Measurements from ENCODE around the gene C3orf49.
A peak's percentile ranks its signal among the peaks of the same experiment; 100 is the strongest.

The C3orf49 gene

GRCh38 chr3:63864008-63864964 is 45.2 kb downstream of the C3orf49 start:
- Histone ChIP-seq H3K9me3 (ENCODE audit: control insufficient read depth, insufficient read depth, low read length) (no peaks in the 10 kb centered on the region), H3K36me3 (ENCODE audit: control insufficient read depth, insufficient read depth, low read length) (no peaks in the 10 kb centered on the region), H3K27me3 (ENCODE audit: control insufficient read depth, insufficient read depth, low read length) (no peaks in the 10 kb centered on the region), H3K4me1 (ENCODE audit: control insufficient read depth, insufficient read depth, low read length) (peaks cover 4% of the 10 kb centered on the region; the same call in 1 of the 2 replicates), H3K4me3 (ENCODE audit: low read length) (peak overlapping the region; percentile 94), H3K27ac (ENCODE audit: low read length) (no peak overlapping the region)
- no peak for DNase-seq (ENCODE audit: low read depth, low spot score)
- WGBS (ENCODE audit: insufficient coverage, insufficient read length), result no CpG with 5 or more reads among the region's 93 CpGs

GRCh38 chr3:63864965-63865327 is 45.8 kb downstream of the C3orf49 start:
- H3K27me3 ChIP-seq (ENCODE audit: control insufficient read depth, insufficient read depth, low read length), result no peaks in the 10 kb centered on the region
- no peak overlapping the region for H3K27ac ChIP-seq (ENCODE audit: low read length)
- no peak for DNase-seq (ENCODE audit: low read depth, low spot score)
- H3K36me3 ChIP-seq (ENCODE audit: control insufficient read depth, insufficient read depth, low read length), result no peaks in the 10 kb centered on the region
- H3K4me3 ChIP-seq (ENCODE audit: low read length), result peak overlapping the region; percentile 94; the same call in 1 of the 2 replicates
- peaks cover 4% of the 10 kb centered on the region; the same call in 1 of the 2 replicates for H3K4me1 ChIP-seq (ENCODE audit: control insufficient read depth, insufficient read depth, low read length)
- no peaks in the 10 kb centered on the region for H3K9me3 ChIP-seq (ENCODE audit: control insufficient read depth, insufficient read depth, low read length)
- no CpG with 5 or more reads among the region's 3 CpGs for WGBS (ENCODE audit: insufficient coverage, insufficient read length)

GRCh38 chr3:63867225-63867624 is 48.1 kb downstream of the C3orf49 start:
- H3K9me3 ChIP-seq (ENCODE audit: control insufficient read depth, insufficient read depth, low read length), result no peaks in the 10 kb centered on the region
- no peaks in the 10 kb centered on the region for H3K36me3 ChIP-seq (ENCODE audit: control insufficient read depth, insufficient read depth, low read length)
- WGBS (ENCODE audit: insufficient coverage, insufficient read length), result no CpG with 5 or more reads among the region's 1 CpG
- no peak for DNase-seq (ENCODE audit: low read depth, low spot score)
- H3K27ac ChIP-seq (ENCODE audit: low read length), result no peak overlapping the region
- H3K27me3 ChIP-seq (ENCODE audit: control insufficient read depth, insufficient read depth, low read length), result no peaks in the 10 kb centered on the region
- peaks cover 2% of the 10 kb centered on the region; the same call in 1 of the 2 replicates for H3K4me1 ChIP-seq (ENCODE audit: control insufficient read depth, insufficient read depth, low read length)
- no peak overlapping the region for H3K4me3 ChIP-seq (ENCODE audit: low read length)

GRCh38 chr3:63869940-63870614 is 51.0 kb downstream of the C3orf49 start:
- Histone ChIP-seq H3K27ac (ENCODE audit: low read length) (no peak overlapping the region), H3K4me1 (ENCODE audit: control insufficient read depth, insufficient read depth, low read length) (0 out of 2 replicates have a peak, but pooled peaks cover 1% of the 10 kb centered on the region), H3K27me3 (ENCODE audit: control insufficient read depth, insufficient read depth, low read length) (no peaks in the 10 kb centered on the region), H3K4me3 (ENCODE audit: low read length) (no peak overlapping the region), H3K36me3 (ENCODE audit: control insufficient read depth, insufficient read depth, low read length) (no peaks in the 10 kb centered on the region), H3K9me3 (ENCODE audit: control insufficient read depth, insufficient read depth, low read length) (no peaks in the 10 kb centered on the region)
- no CpG with 5 or more reads among the region's 3 CpGs for WGBS (ENCODE audit: insufficient coverage, insufficient read length)
- no peak for DNase-seq (ENCODE audit: low read depth, low spot score)

GRCh38 chr3:63870615-63871005 is 51.5 kb downstream of the C3orf49 start:
- Histone ChIP-seq H3K27ac (ENCODE audit: low read length) (no peak overlapping the region), H3K36me3 (ENCODE audit: control insufficient read depth, insufficient read depth, low read length) (no peaks in the 10 kb centered on the region), H3K27me3 (ENCODE audit: control insufficient read depth, insufficient read depth, low read length) (no peaks in the 10 kb centered on the region), H3K9me3 (ENCODE audit: control insufficient read depth, insufficient read depth, low read length) (no peaks in the 10 kb centered on the region), H3K4me3 (ENCODE audit: low read length) (no peak overlapping the region), H3K4me1 (ENCODE audit: control insufficient read depth, insufficient read depth, low read length) (0 out of 2 replicates have a peak, but pooled peaks cover 1% of the 10 kb centered on the region)
- no peak for DNase-seq (ENCODE audit: low read depth, low spot score)
- WGBS (ENCODE audit: insufficient coverage, insufficient read length), result no CpG with 5 or more reads among the region's 2 CpGs

- WGBS (ENCODE audit: insufficient coverage, insufficient read length), result no CpG with 5 or more reads among the region's 2 CpGs
- no peak for DNase-seq (ENCODE audit: low read depth, low spot score)
- no peak overlapping the region for H3K27ac ChIP-seq (ENCODE audit: low read length)
Measured at GRCh38 chr3:63872135-63872924, 53.2 kb downstream of the C3orf49 start.

GRCh38 chr3:63874769-63875168 is 55.7 kb downstream of the C3orf49 start:
- no peak overlapping the region for H3K4me3 ChIP-seq (ENCODE audit: low read length)
- no peaks in the 10 kb centered on the region for H3K27me3 ChIP-seq (ENCODE audit: control insufficient read depth, insufficient read depth, low read length)
- no peaks in the 10 kb centered on the region for H3K9me3 ChIP-seq (ENCODE audit: control insufficient read depth, insufficient read depth, low read length)
- DNase-seq (ENCODE audit: low read depth, low spot score), result no peak
- peaks cover 1% of the 10 kb centered on the region; the same call in 1 of the 2 replicates for H3K4me1 ChIP-seq (ENCODE audit: control insufficient read depth, insufficient read depth, low read length)
- no peaks in the 10 kb centered on the region for H3K36me3 ChIP-seq (ENCODE audit: control insufficient read depth, insufficient read depth, low read length)
- WGBS (ENCODE audit: insufficient coverage, insufficient read length), result no CpG with 5 or more reads among the region's 3 CpGs
- H3K27ac ChIP-seq (ENCODE audit: low read length), result no peak overlapping the region

More at GRCh38 chr3:63872135-63872924, 53.2 kb downstream of the C3orf49 start:
- H3K27me3 ChIP-seq (ENCODE audit: control insufficient read depth, insufficient read depth, low read length), result no peaks in the 10 kb centered on the region
- no peaks in the 10 kb centered on the region for H3K36me3 ChIP-seq (ENCODE audit: control insufficient read depth, insufficient read depth, low read length)
- H3K9me3 ChIP-seq (ENCODE audit: control insufficient read depth, insufficient read depth, low read length), result no peaks in the 10 kb centered on the region
- no peak overlapping the region for H3K4me3 ChIP-seq (ENCODE audit: low read length)
- 0 out of 2 replicates have a peak, but pooled peaks cover 1% of the 10 kb centered on the region for H3K4me1 ChIP-seq (ENCODE audit: control insufficient read depth, insufficient read depth, low read length)

- Histone ChIP-seq H3K27me3 (ENCODE audit: control insufficient read depth, insufficient read depth, low read length) (no peaks in the 10 kb centered on the region), H3K4me1 (ENCODE audit: control insufficient read depth, insufficient read depth, low read length) (peaks cover 1% of the 10 kb centered on the region; the same call in 1 of the 2 replicates), H3K4me3 (ENCODE audit: low read length) (no peak overlapping the region), H3K36me3 (ENCODE audit: control insufficient read depth, insufficient read depth, low read length) (no peaks in the 10 kb centered on the region), H3K9me3 (ENCODE audit: control insufficient read depth, insufficient read depth, low read length) (no peaks in the 10 kb centered on the region), H3K27ac (ENCODE audit: low read length) (no peak overlapping the region)
- no peak for DNase-seq (ENCODE audit: low read depth, low spot score)
- no CpG with 5 or more reads among the region's 2 CpGs for WGBS (ENCODE audit: insufficient coverage, insufficient read length)
Measured at GRCh38 chr3:63875510-63875909, 56.4 kb downstream of the C3orf49 start.

- no CpG with 5 or more reads among the region's 3 CpGs for WGBS (ENCODE audit: insufficient coverage, insufficient read length)
- H3K27me3 ChIP-seq (ENCODE audit: control insufficient read depth, insufficient read depth, low read length), result no peaks in the 10 kb centered on the region
- H3K9me3 ChIP-seq (ENCODE audit: control insufficient read depth, insufficient read depth, low read length), result no peaks in the 10 kb centered on the region
- H3K4me1 ChIP-seq (ENCODE audit: control insufficient read depth, insufficient read depth, low read length), result peaks cover 1% of the 10 kb centered on the region; the same call in 1 of the 2 replicates
- no peak overlapping the region for H3K4me3 ChIP-seq (ENCODE audit: low read length)
- no peak for DNase-seq (ENCODE audit: low read depth, low spot score)
- H3K27ac ChIP-seq (ENCODE audit: low read length), result no peak overlapping the region
- no peaks in the 10 kb centered on the region for H3K36me3 ChIP-seq (ENCODE audit: control insufficient read depth, insufficient read depth, low read length)
Measured at GRCh38 chr3:63876260-63876659, 57.2 kb downstream of the C3orf49 start.
